Fibroblast of villous mesenchyme (primary cell): ENCODE data around the gene SRSF5. TPM values are rescaled to one million over a fixed set of nuclear protein-coding genes. Genes with fewer than 3 reads are reported as not detected.

ENCODE experiments used
- DNase-seq: peaks from one replicate; pipeline ENCODE4 v3.0.0-alpha.2; 2010; ENCODE audit warnings: low read depth
- H3K4me3 ChIP-seq: 2 replicates; pipeline ENCODE4 v1.5.1; 2011; ENCODE audit warnings: low read depth, mild to moderate bottlenecking, low read length
- total RNA-seq: library from RNA; depleted of rRNA; stranded (reverse); fragments of >200 nt; gene quantifications from 2 replicates; pipeline ENCODE4 v1.2.3, GENCODE V29; 2012
- TF ChIP-seq, protein P1 (sequence below): IDR thresholded peaks from 2 replicates; pipeline ENCODE4 v1.5.1; 2012; ENCODE audit warnings: low read depth, mild to moderate bottlenecking, low read length; ENCODE audit not compliant: insufficient read depth

SRSF5 gene
- total RNA-seq, 1 donor, result 101 TPM

DNA sequence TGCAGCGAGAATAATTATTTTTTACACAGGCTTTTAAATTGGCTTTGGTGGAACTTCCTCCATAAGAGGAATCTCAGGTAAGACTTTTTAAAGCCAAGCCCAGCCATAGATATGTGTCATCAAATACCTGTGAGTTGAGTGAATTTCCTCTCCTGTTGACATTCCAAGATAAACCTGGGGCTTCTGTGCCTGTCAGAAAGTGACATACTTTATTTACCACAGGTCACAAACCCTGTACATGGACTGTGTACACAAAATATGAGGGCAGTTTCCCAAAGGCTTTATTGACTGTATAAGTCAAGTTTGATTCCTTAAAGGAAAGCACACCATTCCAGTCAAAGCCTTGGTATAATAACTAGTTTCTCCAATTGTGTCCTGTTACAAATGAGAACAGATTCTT lies 25.9 kb upstream of the SRSF5 start:
- TF ChIP-seq, protein P1, sequence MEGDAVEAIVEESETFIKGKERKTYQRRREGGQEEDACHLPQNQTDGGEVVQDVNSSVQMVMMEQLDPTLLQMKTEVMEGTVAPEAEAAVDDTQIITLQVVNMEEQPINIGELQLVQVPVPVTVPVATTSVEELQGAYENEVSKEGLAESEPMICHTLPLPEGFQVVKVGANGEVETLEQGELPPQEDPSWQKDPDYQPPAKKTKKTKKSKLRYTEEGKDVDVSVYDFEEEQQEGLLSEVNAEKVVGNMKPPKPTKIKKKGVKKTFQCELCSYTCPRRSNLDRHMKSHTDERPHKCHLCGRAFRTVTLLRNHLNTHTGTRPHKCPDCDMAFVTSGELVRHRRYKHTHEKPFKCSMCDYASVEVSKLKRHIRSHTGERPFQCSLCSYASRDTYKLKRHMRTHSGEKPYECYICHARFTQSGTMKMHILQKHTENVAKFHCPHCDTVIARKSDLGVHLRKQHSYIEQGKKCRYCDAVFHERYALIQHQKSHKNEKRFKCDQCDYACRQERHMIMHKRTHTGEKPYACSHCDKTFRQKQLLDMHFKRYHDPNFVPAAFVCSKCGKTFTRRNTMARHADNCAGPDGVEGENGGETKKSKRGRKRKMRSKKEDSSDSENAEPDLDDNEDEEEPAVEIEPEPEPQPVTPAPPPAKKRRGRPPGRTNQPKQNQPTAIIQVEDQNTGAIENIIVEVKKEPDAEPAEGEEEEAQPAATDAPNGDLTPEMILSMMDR, result no peak
- no peak overlapping the region for H3K4me3 ChIP-seq
- no peak for DNase-seq

- DNase-seq, result no peak
- H3K4me3 ChIP-seq, result no peak overlapping the region
- TF ChIP-seq, protein P1, result no peak
Measured at GRCh38 chr14:69749956-69750355, 17.0 kb upstream of the SRSF5 start.

DNA sequence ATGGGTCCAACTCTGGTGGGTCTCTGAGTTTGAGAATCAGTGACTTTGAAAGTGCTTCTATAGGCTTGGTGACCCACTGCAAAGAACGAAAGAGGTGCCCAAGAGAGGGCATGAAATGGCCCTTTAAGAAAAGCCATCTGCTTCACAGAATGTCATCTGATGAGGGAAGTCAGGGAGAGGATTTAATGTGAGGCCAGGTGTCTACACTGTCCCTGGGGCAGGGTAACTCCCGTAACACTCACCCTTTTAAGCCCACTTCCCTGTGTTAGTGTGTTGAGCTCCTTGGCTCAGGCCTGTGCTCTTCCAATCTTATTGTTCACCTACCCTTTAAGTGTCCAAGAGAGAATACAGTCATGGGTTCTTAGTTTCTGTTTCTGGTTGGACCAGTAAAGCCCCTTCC lies 16.4 kb upstream of the SRSF5 start:
- TF ChIP-seq, protein P1, result no peak
- DNase-seq, result no peak
- no peak overlapping the region for H3K4me3 ChIP-seq

DNA sequence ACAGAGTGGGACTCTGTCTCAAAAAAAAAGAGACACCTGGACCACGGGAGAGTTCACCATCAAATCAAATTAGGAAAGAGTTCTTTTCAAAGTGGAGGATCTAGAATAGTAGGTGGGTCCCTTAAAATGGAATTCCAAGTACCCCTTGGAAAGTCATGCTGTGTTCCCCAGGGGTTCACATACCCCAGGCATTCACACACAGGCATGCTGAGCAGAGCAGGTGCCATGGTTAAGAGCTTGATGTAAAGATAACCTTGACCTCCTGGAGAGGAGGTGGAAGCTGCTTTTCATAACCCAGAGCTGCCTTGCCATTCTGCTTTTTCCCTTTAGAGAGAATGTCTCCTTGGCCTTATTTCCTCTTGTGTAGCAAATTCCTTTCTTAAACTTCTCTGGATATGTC lies 14.2 kb upstream of the SRSF5 start:
- no peak for DNase-seq
- TF ChIP-seq, protein P1, result no peak
- no peak overlapping the region for H3K4me3 ChIP-seq

- TF ChIP-seq, protein P1, result no peak
Measured at GRCh38 chr14:69753860-69754259, 13.1 kb upstream of the SRSF5 start.

GRCh38 chr14:69754487-69754886 lies 12.5 kb upstream of the SRSF5 start:
- DNase-seq, result no peak
- TF ChIP-seq, protein P1, result no peak
- no peak overlapping the region for H3K4me3 ChIP-seq

More at GRCh38 chr14:69753860-69754259, 13.1 kb upstream of the SRSF5 start:
- no peak overlapping the region for H3K4me3 ChIP-seq
- no peak for DNase-seq

GRCh38 chr14:69755296-69755695 lies 11.6 kb upstream of the SRSF5 start:
- H3K4me3 ChIP-seq, result no peak overlapping the region
- DNase-seq, result no peak
- TF ChIP-seq, protein P1, result no peak
